Gastrocnemius medialis (tissue), 4 donors: Measurements from ENCODE around the gene GBA2. TPM values are rescaled to one million over a fixed set of nuclear protein-coding genes. Genes with fewer than 3 reads are reported as not detected.
A peak's percentile ranks its signal among the peaks of the same experiment; 100 is the strongest.

Source experiments
- ATAC-seq, 2 donors: fragments of 150-250 bp; one replicate each; pipeline ENCODE4 v1.9.1; 2016
- DNase-seq, 2 donors: peaks; one replicate each; pipeline ENCODE4 v3.0.0-alpha.2; 2019
- H3K27ac ChIP-seq, 4 donors: fragments of 200-600 bp; sonication (generic); 1 replicate in 1 of 4; 2 replicates in 3 of 4; pipeline ENCODE4 v1.5.1; 2016 to 2018; ENCODE audit warnings: mild to moderate bottlenecking in 2 of 4, moderate library complexity in 1 of 4
- H3K27me3 ChIP-seq, 3 donors: fragments of 200-600 bp; sonication (generic) in 2 of 3; 1 replicate in 1 of 3; 2 replicates in 2 of 3; pipeline versions ENCODE4 v1.5.1 to v1.6.0; 2016 to 2019; ENCODE audit warnings: mild to moderate bottlenecking in 1 of 3, moderate library complexity in 1 of 3
- H3K36me3 ChIP-seq, 2 donors: fragments of 200-600 bp; sonication (generic) in 1 of 2; one replicate each; pipeline ENCODE4 v1.5.1; 2017 to 2018
- H3K4me1 ChIP-seq, 2 donors: fragments of 200-600 bp; sonication (generic) in 1 of 2; one replicate each; pipeline ENCODE4 v1.5.1; 2016 to 2017; ENCODE audit warnings: mild to moderate bottlenecking in 2 of 2
- H3K4me3 ChIP-seq, 4 donors: fragments of 200-600 bp; sonication (generic) in 3 of 4; 1 replicate in 1 of 4; 2 replicates in 3 of 4; pipeline ENCODE4 v1.5.1; 2016 to 2019; ENCODE audit warnings: mild to moderate bottlenecking in 2 of 4
- H3K9me3 ChIP-seq, 3 donors: fragments of 200-600 bp; sonication (generic) in 2 of 3; 1 replicate in 1 of 3; 2 replicates in 2 of 3; pipeline ENCODE4 v1.5.1; 2016 to 2019
- CTCF ChIP-seq, 5 experiments: fragments of 450-650 bp in 3 of 5; fragments of 200-600 bp in 2 of 5; sonication (generic) in 2 of 5; IDR thresholded peaks in 4 of 5; conservative IDR thresholded peaks in 1 of 5; 1 replicate in 4 of 5; 2 replicates in 1 of 5; pipeline ENCODE4 v1.5.1; 2016 to 2019; ENCODE audit warnings: antibody characterized with exemption in 5 of 5, mild to moderate bottlenecking in 3 of 5, moderate library complexity in 3 of 5
- POLR2A ChIP-seq, 2 donors: fragments of 450-650 bp; IDR thresholded peaks; one replicate each; pipeline ENCODE4 v1.6.1; 2017; ENCODE audit warnings: antibody characterized with exemption in 2 of 2, mild to moderate bottlenecking in 2 of 2, moderate library complexity in 2 of 2
- in situ Hi-C, 4 donors: fragments of 200-750 bp; cut with MboI; loops; one replicate each; pipeline versions ENCODE4 v1.15.0 to v1.8.0; 2017; ENCODE audit warnings: low sequenced_read_pairs in 4 of 4
- intact Hi-C: fragments of 100-400 bp; cut with DNase I; formaldehyde crosslinking; loops from one replicate; pipeline ENCODE4 v1.15.1; 2023; ENCODE audit warnings: low total_unique reads
- total RNA-seq, 4 donors: library from RNA; depleted of rRNA; stranded (reverse); fragments of >200 nt; gene quantifications; one replicate each; pipeline versions ENCODE4 v1.1.0 to v1.2.3, GENCODE V29; 2016

GBA2 gene
- total RNA-seq, 4 donors from 2014 or later: 47.3 to 63.2 (median 51.4) TPM

- no peaks in the 10 kb centered on the region for H3K9me3 ChIP-seq
- H3K36me3 ChIP-seq: peaks cover 2 to 46% of the 10 kb centered on the region in 2 donors
- DNase-seq: no peak
- no peak within 1 kb of the TSS for H3K27ac ChIP-seq
- H3K4me1 ChIP-seq: peaks cover 28 to 30% of the 10 kb centered on the region in 2 donors
- ATAC-seq: no peak
- no peak within 1 kb of the TSS for H3K4me3 ChIP-seq
- intact Hi-C loops (no loop called here), in situ Hi-C loops (no loop called here)
- TF ChIP-seq POLR2A (IDR thresholded peaks at IDR 0.05) (no peak), CTCF (IDR thresholded peaks at IDR 0.05 in 4 of 5, conservative IDR thresholded peaks at IDR 0.05 in 1 of 5) (no peak)
- no peaks in the 10 kb centered on the region for H3K27me3 ChIP-seq
Observed at GRCh38 chr9:35754264-35754663, 5.2 kb upstream of the GBA2 start, which contains the start of gene MSMP. Gene MSMP, minus strand, starts transcription at chr9:35754276. Its CDS starts 147 bp downstream, at chr9:35754129.

- TF ChIP-seq CTCF (IDR thresholded peaks at IDR 0.05 in 4 of 5, conservative IDR thresholded peaks at IDR 0.05 in 1 of 5): no peak
- TF ChIP-seq POLR2A (IDR thresholded peaks at IDR 0.05): no peak
Observed at GRCh38 chr9:35753466-35753865, 4.4 kb upstream of the GBA2 start.

GRCh38 chr9:35750256-35750531 is 1.2 kb upstream of the GBA2 start:
- Histone ChIP-seq H3K4me1 (peaks cover 36 to 37% of the 10 kb centered on the region in 2 donors), H3K27me3 (no peaks in the 10 kb centered on the region), H3K4me3 (peak overlapping the region; percentile 81 to 99 (median 85)), H3K36me3 (peaks cover 2 to 46% of the 10 kb centered on the region in 2 donors), H3K9me3 (no peaks in the 10 kb centered on the region), H3K27ac (peak overlapping the region; percentile 88 to 97 (median 94))
- intact Hi-C loops: no loop called here
- in situ Hi-C loops: no loop called here
- ATAC-seq (no peak), DNase-seq (peak in 1 of 2 donors; percentile 47)
- no peak for TF ChIP-seq CTCF (IDR thresholded peaks at IDR 0.05 in 4 of 5, conservative IDR thresholded peaks at IDR 0.05 in 1 of 5)
- TF ChIP-seq POLR2A (IDR thresholded peaks at IDR 0.05): no peak

More at GRCh38 chr9:35753466-35753865, 4.4 kb upstream of the GBA2 start:
- Histone ChIP-seq H3K27me3 (no peaks in the 10 kb centered on the region), H3K9me3 (no peaks in the 10 kb centered on the region), H3K36me3 (peaks cover 2 to 46% of the 10 kb centered on the region in 2 donors), H3K4me3 (no peak overlapping the region), H3K4me1 (peaks cover 28 to 30% of the 10 kb centered on the region in 2 donors), H3K27ac (no peak overlapping the region)
- intact Hi-C loops: no loop called here
- ATAC-seq: no peak
- DNase-seq: no peak
- in situ Hi-C loops: no loop called here

GRCh38 chr9:35749515-35750255 is 657 bp upstream of the GBA2 start:
- intact Hi-C loops: loop anchor here (1.0 kb wide), 3 partner anchors 17 to 103 kb away; partner anchors contain the start of genes CREB3, FAM221B and TLN1
- Histone ChIP-seq H3K27ac (peak overlapping the region; percentile 88 to 97 (median 94)), H3K9me3 (no peaks in the 10 kb centered on the region), H3K27me3 (no peaks in the 10 kb centered on the region), H3K36me3 (peaks cover 2 to 46% of the 10 kb centered on the region in 2 donors), H3K4me3 (peak overlapping the region; percentile 81 to 99 (median 85)), H3K4me1 (peaks cover 38 to 41% of the 10 kb centered on the region in 2 donors)
- DNase-seq: peak in 1 of 2 donors; percentile 50
- peak; percentile 37 to 39 for ATAC-seq
- no peak for TF ChIP-seq POLR2A (IDR thresholded peaks at IDR 0.05)
- in situ Hi-C loops: loop anchor here in 1 of 4 donors (25.0 kb wide), 1 partner anchor 262 kb away; the partner anchor contains the start of gene RUSC2

- TF ChIP-seq CTCF (IDR thresholded peaks at IDR 0.05 in 4 of 5, conservative IDR thresholded peaks at IDR 0.05 in 1 of 5) (no peak), POLR2A (IDR thresholded peaks at IDR 0.05) (no peak)
Observed at GRCh38 chr9:35748242-35748857, 678 bp downstream of the GBA2 start.

More at GRCh38 chr9:35748242-35748857, 678 bp downstream of the GBA2 start:
- Histone ChIP-seq H3K27me3 (no peaks in the 10 kb centered on the region), H3K4me1 (peaks cover 41 to 49% of the 10 kb centered on the region in 2 donors), H3K27ac (peak overlapping the region; percentile 88 to 97 (median 94)), H3K9me3 (no peaks in the 10 kb centered on the region), H3K36me3 (peaks cover 2 to 45% of the 10 kb centered on the region in 2 donors), H3K4me3 (peak overlapping the region; percentile 81 to 99 (median 85))
- ATAC-seq: peak; percentile 15 to 24
- in situ Hi-C loops: loop anchor here in 1 of 4 donors (25.0 kb wide), 1 partner anchor 261 kb away; the partner anchor contains the start of gene RUSC2
- peak in 1 of 2 donors; percentile 28 for DNase-seq
- intact Hi-C loops: no loop called here
